K562 (cell line): ENCODE data around the gene GVQW3. TPM values are rescaled to one million over a fixed set of nuclear protein-coding genes. Genes with fewer than 3 reads are reported as not detected.

ENCODE experiments used
- ATAC-seq: fragments of 200-7000 bp; cut with Tn5 transposase; 3 replicates; pipeline ENCODE4 v1.9.1; 2020; ENCODE audit warnings: moderate library complexity
- BruUV-seq: library from RNA; stranded (reverse); fragments of 400-500 nt; replicated peaks from 2 replicates; lab custom pipeline; 2021; lab: Mats Ljungman, UMichigan
- CTCF ChIA-PET: fragments of 300-600 bp; formaldehyde crosslinking; extraction: SDS; loops from one replicate; lab custom pipeline; 2021; ENCODE audit warnings: low intra/inter-chr PET ratio; lab: Yijun Ruan, JAX
- POLR2A ChIA-PET: fragments of 300-600, 350-650 bp; sonication (Branson Sonifier 250); formaldehyde crosslinking; extraction: SDS; loops from one replicate; lab custom pipeline; 2021; ENCODE audit warnings: antibody characterized with exemption, inconsistent platforms; lab: Yijun Ruan, JAX
- DNase-seq, 4 experiments: peaks; one replicate each; pipeline versions ENCODE4 v3.0.0 to v3.0.0-alpha.2; 2011 to 2018; ENCODE audit warnings: low spot score in 3 of 4, mixed read lengths in 3 of 4; ENCODE audit errors: extremely low read depth in 1 of 4
- FAIRE-seq: peaks from 2 replicates; lab custom pipeline; 2011; peaks lifted over from hg19 to GRCh38; lab: Jason Lieb, UNC
- H2AFZ ChIP-seq: 2 replicates; pipeline ENCODE4 v1.6.0; 2011; ENCODE audit warnings: low read depth, low read length, control low read depth, inconsistent platforms
- H3K27ac ChIP-seq: fragments of 200-600 bp; 3 replicates; pipeline ENCODE4 v1.8.0; 2011; ENCODE audit warnings: low read depth, mild to moderate bottlenecking, control low read depth, inconsistent platforms, low read length, moderate library complexity, mixed read lengths; ENCODE audit errors: extremely low read depth
- H3K27me3 ChIP-seq, 2 experiments: fragments of 300-600 bp in 1 of 2; 2 replicates in 1 of 2; 3 replicates in 1 of 2; pipeline versions ENCODE4 v1.6.0 to v1.8.0; 2011; ENCODE audit warnings: inconsistent platforms in 2 of 2, low read length in 2 of 2, mild to moderate bottlenecking in 1 of 2, mixed read lengths in 1 of 2, moderate library complexity in 1 of 2; ENCODE audit not compliant: control insufficient read depth in 2 of 2, insufficient read depth in 2 of 2
- H3K36me3 ChIP-seq: fragments of 300-600 bp; 3 replicates; pipeline ENCODE4 v1.8.0; 2011; ENCODE audit warnings: mild to moderate bottlenecking, low read length, inconsistent platforms; ENCODE audit not compliant: control insufficient read depth, insufficient read depth
- H3K4me1 ChIP-seq, 2 experiments: fragments of 200-600 bp in 1 of 2; replicated peaks in 1 of 2; 2 replicates in 1 of 2; 3 replicates in 1 of 2; pipeline versions ENCODE4 v1.5.1 to v1.8.0; 2011; ENCODE audit warnings: inconsistent platforms in 2 of 2, low read length in 2 of 2, mild to moderate bottlenecking in 1 of 2, mixed read lengths in 1 of 2, moderate library complexity in 1 of 2; ENCODE audit not compliant: control insufficient read depth in 2 of 2, insufficient read depth in 2 of 2
- H3K4me2 ChIP-seq: 2 replicates; pipeline ENCODE4 v1.6.1; 2011; ENCODE audit warnings: low read length, control low read depth, inconsistent platforms, mixed read lengths; ENCODE audit not compliant: insufficient read depth
- H3K4me3 ChIP-seq: fragments of 200-600 bp; sonication (generic), shearing (Covaris generic); 2 replicates; pipeline ENCODE4 v1.5.1; 2016; ENCODE audit warnings: control low read depth, inconsistent platforms
- H3K79me2 ChIP-seq: fragments of 200-600 bp; 3 replicates; pipeline ENCODE4 v1.8.0; 2011; ENCODE audit warnings: low read length, inconsistent platforms; ENCODE audit not compliant: control insufficient read depth, insufficient read depth
- H3K9ac ChIP-seq, 2 experiments: 2 replicates each; pipeline versions ENCODE4 v1.6.0 to v1.6.1; 2011; ENCODE audit warnings: low read depth in 2 of 2, low read length in 2 of 2, control low read depth in 1 of 2, inconsistent platforms in 1 of 2, mild to moderate bottlenecking in 1 of 2, mixed read lengths in 1 of 2; ENCODE audit not compliant: insufficient read depth in 1 of 2
- H3K9me1 ChIP-seq: one replicate; pipeline ENCODE4 v1.6.0; 2011; ENCODE audit warnings: inconsistent platforms, mild to moderate bottlenecking, low read length, moderate library complexity; ENCODE audit not compliant: control insufficient read depth, insufficient read depth
- H3K9me3 ChIP-seq: replicated peaks from 2 replicates; pipeline ENCODE4 v1.5.1; 2011; ENCODE audit warnings: low read depth, low read length, inconsistent platforms; ENCODE audit not compliant: control insufficient read depth, insufficient read depth
- H4K20me1 ChIP-seq: replicated peaks from 2 replicates; pipeline ENCODE4 v1.6.1; 2011; ENCODE audit warnings: low read length, inconsistent platforms, mixed read lengths; ENCODE audit not compliant: control insufficient read depth, insufficient read depth
- E2F1 ChIP-seq: sonication (generic); formaldehyde crosslinking; IDR thresholded peaks from 2 replicates; pipeline ENCODE4 v1.8.1; 2023; ENCODE audit warnings: mild to moderate bottlenecking, missing genetic modification reagents, moderate library complexity
- MCM7 ChIP-seq, 2 experiments: fragments of 450-650 bp; IDR thresholded peaks; 2 replicates each; pipeline ENCODE4 v1.6.1; 2016 to 2018
- SMARCA4 ChIP-seq: fragments of 450-650 bp; IDR thresholded peaks from 2 replicates; pipeline ENCODE4 v1.6.1; 2016
- SREBF1 ChIP-seq: fragments of 150-350 bp; IDR thresholded peaks from 2 replicates; pipeline ENCODE4 v1.6.1; 2014; ENCODE audit warnings: antibody characterized with exemption, low read depth, low read length, borderline replicate concordance
- TBL1XR1 ChIP-seq, 2 experiments: IDR thresholded peaks; 2 replicates each; pipeline ENCODE4 v1.6.1; 2012; ENCODE audit warnings: improper control_type of control experiment in 2 of 2, low read length in 2 of 2, mild to moderate bottlenecking in 1 of 2
- ZC3H8 ChIP-seq: fragments of 450-650 bp; IDR thresholded peaks from 2 replicates; pipeline ENCODE4 v1.6.1; 2017
- WGBS: fragments of 100-300 bp; shearing (Covaris generic); methylation state at CpG from one replicate; pipeline ENCODE4 v1.1.6; 2016; ENCODE audit warnings: low coverage, mixed read lengths; ENCODE audit not compliant: insufficient coverage; ENCODE audit errors: missing lambda C conversion rate; 5-methylcytosine and 5-hydroxymethylcytosine counted together
- in situ Hi-C: fragments of 300-500 bp; cut with MboI; formaldehyde crosslinking; loops from 4 replicates; pipeline ENCODE4 v1.15.0; 2018; ENCODE audit warnings: inconsistent platforms, mixed read lengths
- intact Hi-C: fragments of 100-400 bp; cut with micrococcal nuclease; formaldehyde crosslinking; loops from 2 replicates; pipeline ENCODE4 v1.14.2; 2022
- polyA plus RNA-seq, 8 experiments: library from polyadenylated mRNA; depleted of rRNA in 4 of 8; stranded (reverse) in 5 of 8; unstranded in 3 of 8; fragments of >200 nt; fragmentation: Nextera tagmentation in 2 of 8; fragmentation: Illumina TruSeq in 1 of 8; extraction: Ambion mirVana in 2 of 8; extraction: Trizol in 1 of 8; gene quantifications; 2 replicates each; pipeline versions ENCODE4 v1.2.1 to v1.2.3, GENCODE V29; 2011 to 2014; ENCODE audit warnings: inconsistent platforms in 1 of 8, missing spikeins in 1 of 8
- total RNA-seq, 7 experiments: library from RNA; depleted of rRNA in 6 of 7; stranded (reverse); fragments of >200 nt in 6 of 7; fragmentation: Illumina TruSeq in 2 of 7; extraction: Trizol in 2 of 7; gene quantifications; 2 replicates each; pipeline versions ENCODE4 v1.2.1 to v1.2.3, GENCODE V29; 2011 to 2021; ENCODE audit warnings: low replicate concordance in 1 of 7
- TF ChIP-seq, protein P1 (sequence below): fragments of 450-650 bp; IDR thresholded peaks from 2 replicates; pipeline ENCODE4 v1.6.1; 2017; ENCODE audit warnings: mild to moderate bottlenecking, moderate library complexity
- TF ChIP-seq, protein P2 (sequence below): sonication (generic); formaldehyde crosslinking; IDR thresholded peaks from 2 replicates; pipeline ENCODE4 v1.8.0; 2022; ENCODE audit warnings: missing genetic modification reagents, mild to moderate bottlenecking, moderate library complexity, borderline replicate concordance
- TF ChIP-seq, protein P3 (sequence below): IDR thresholded peaks from 2 replicates; pipeline ENCODE4 v1.6.1; 2014; ENCODE audit warnings: antibody characterized with exemption

The GVQW3 gene
- total and polyA plus RNA-seq, 9 of the 15 experiments (the other 6 are each of a cell fraction or from before 2014, with no cell fraction given), result 0.66 to 5.7 (median 2.1) TPM

DNA sequence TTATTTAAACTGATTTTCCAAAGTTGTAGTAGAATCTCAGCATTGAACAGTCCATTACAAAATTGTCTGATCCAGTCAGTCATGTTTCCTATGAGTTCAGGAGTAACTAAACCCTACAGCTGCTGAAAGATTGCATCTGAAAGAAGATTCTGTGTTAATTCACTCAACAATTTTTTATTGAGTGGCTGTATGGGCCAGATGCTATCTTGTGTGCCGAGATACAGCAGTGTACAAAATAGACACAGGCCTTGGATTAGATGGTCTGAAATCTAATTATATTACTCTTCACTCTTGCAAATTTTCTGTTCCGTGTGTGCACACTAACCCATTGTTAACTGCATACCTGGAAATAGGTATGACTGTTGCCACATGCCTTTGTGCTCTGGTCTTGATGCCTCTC lies 7.3 kb downstream of the GVQW3 start:
- Histone ChIP-seq H2AFZ (no peak overlapping the region), H3K4me2 (no peak overlapping the region), H4K20me1 (no peaks in the 10 kb centered on the region), H3K4me3 (no peak overlapping the region), H3K9me1 (no peaks in the 10 kb centered on the region), H3K9me3 (no peaks in the 10 kb centered on the region), H3K9ac (no peak overlapping the region), H3K27me3 (no peaks in the 10 kb centered on the region; a peak in 2 of 5 replicates), H3K27ac (no peak overlapping the region), H3K4me1 (no peaks in the 10 kb centered on the region), H3K36me3 (no peaks in the 10 kb centered on the region), H3K79me2 (no peaks in the 10 kb centered on the region)
- DNase-seq, result no peak
- CTCF ChIA-PET, result no interaction called here
- 18% methylated on average over 2 of the region's 2 CpGs for WGBS
- BruUV-seq, result no TSS peak
- intact Hi-C loops (no loop called here), in situ Hi-C loops (no loop called here)
- ATAC-seq, result no peak
- TF ChIP-seq TBL1XR1 (IDR thresholded peaks at IDR 0.05; ENCODE audit: low read length in 2 of 2) (no peak), MCM7 (IDR thresholded peaks at IDR 0.05) (no peak), E2F1 (CRISPR knock-in tag) (no peak), SREBF1 (no peak), SMARCA4 (no peak), ZC3H8 (no peak)
- TF ChIP-seq, protein P1, sequence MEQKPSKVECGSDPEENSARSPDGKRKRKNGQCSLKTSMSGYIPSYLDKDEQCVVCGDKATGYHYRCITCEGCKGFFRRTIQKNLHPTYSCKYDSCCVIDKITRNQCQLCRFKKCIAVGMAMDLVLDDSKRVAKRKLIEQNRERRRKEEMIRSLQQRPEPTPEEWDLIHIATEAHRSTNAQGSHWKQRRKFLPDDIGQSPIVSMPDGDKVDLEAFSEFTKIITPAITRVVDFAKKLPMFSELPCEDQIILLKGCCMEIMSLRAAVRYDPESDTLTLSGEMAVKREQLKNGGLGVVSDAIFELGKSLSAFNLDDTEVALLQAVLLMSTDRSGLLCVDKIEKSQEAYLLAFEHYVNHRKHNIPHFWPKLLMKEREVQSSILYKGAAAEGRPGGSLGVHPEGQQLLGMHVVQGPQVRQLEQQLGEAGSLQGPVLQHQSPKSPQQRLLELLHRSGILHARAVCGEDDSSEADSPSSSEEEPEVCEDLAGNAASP, result no peak
- TF ChIP-seq, protein P2, sequence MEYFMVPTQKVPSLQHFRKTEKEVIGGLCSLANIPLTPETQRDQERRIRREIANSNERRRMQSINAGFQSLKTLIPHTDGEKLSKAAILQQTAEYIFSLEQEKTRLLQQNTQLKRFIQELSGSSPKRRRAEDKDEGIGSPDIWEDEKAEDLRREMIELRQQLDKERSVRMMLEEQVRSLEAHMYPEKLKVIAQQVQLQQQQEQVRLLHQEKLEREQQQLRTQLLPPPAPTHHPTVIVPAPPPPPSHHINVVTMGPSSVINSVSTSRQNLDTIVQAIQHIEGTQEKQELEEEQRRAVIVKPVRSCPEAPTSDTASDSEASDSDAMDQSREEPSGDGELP (CRISPR knock-in tag), result no peak
- TF ChIP-seq, protein P3, sequence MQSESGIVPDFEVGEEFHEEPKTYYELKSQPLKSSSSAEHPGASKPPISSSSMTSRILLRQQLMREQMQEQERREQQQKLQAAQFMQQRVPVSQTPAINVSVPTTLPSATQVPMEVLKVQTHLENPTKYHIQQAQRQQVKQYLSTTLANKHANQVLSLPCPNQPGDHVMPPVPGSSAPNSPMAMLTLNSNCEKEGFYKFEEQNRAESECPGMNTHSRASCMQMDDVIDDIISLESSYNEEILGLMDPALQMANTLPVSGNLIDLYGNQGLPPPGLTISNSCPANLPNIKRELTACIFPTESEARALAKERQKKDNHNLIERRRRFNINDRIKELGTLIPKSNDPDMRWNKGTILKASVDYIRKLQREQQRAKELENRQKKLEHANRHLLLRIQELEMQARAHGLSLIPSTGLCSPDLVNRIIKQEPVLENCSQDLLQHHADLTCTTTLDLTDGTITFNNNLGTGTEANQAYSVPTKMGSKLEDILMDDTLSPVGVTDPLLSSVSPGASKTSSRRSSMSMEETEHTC, result no peak
- FAIRE-seq, result no peak
- POLR2A ChIA-PET, result interaction anchor here (0.7 to 1.2 kb wide), 2 partner anchors 8 to 1777 kb away, joined by 3 to 4 read pairs; no protein-coding TSS in a partner anchor
